T-helper 2 cell (primary cell): ENCODE results near the gene APOBEC3A.

Experiments used
- DNase-seq, 5 experiments: peaks; one replicate each; pipeline versions ENCODE4 v3.0.0 to v3.0.0-alpha.2; 2012 to 2022
- total RNA-seq, 2 donors: gene quantifications; one replicate each; lab custom pipeline; 2026; lab: John Stamatoyannopoulos, UW

The APOBEC3A gene
- total RNA-seq = 0 to 0.07 reads per million in 2 donors

DNA sequence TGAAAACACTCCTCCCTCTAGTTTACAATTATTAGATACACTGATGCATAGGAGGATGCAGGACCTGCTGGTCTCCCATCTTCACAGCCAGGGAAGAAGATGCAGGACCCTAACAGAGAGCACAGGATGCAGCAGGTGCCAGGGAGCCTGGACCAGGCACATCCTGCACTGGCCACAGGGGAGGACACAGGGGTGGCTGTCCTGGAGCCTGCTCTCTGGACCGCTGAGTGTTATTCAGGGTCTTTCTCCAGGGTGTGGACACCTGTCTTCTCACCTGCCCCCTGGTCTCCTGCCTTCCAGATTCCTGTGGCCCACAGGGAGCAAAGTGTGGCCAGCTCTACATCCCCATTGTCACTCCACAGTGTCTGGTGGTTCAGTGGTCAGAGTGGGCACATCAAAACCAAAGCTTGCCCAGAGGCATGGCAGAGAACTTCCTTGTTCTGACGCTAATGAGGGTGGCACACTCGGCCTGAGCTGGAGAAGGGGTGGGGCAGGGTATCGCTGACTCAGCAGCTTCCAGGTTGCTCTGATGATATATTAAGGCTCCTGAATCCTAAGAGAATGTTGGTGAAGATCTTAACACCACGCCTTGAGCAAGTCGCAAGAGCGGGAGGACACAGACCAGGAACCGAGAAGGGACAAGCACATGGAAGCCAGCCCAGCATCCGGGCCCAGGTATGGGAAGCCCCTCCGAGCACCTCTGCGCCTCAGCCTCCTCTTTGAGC is at the start of gene APOBEC3A:
APOBEC3A (plus strand) TSS at position 564 of the 725 bp plus-strand sequence; CDS start at position 647, 83 bp downstream.
- no peak for DNase-seq

DNA sequence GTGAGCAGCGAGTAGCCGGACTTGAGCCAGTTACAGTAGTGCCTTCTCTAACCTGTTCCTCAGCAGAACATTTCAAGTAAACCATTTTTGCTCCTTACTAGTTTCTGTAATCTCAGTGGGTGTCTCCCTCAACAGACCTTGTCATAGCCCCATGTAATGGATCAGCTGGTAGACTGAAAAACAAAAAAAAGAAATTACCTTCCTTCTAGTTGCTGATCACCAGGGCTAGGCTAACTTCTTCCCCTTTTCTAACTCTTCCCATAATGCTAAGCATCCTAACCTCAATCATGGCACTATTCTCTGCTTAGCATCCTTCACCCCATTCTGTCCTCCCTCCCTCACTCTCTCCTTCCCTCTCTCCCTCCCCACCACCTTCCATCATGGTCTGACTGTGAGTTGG is 49.6 kb upstream of the APOBEC3A start:
- DNase-seq = no peak

DNA sequence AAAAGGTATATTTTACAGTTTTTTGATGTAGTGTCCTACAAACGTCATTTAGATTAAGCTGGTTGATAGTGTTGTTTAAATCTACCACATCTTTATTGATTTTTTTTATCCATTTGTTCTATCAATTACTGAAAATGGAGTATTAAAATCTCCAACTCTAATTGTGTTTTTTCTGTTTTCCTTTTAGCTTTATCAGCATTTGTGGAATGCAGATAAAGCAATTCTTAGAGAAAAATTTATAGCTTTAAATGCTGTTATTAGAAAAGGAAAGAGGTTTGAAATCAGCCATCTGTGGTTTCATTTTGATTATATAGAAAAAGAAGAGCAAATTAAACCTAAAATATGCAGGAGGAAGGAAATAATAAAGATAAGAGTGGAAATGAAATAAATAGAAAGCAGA is 46.0 kb upstream of the APOBEC3A start:
- DNase-seq = no peak

DNA sequence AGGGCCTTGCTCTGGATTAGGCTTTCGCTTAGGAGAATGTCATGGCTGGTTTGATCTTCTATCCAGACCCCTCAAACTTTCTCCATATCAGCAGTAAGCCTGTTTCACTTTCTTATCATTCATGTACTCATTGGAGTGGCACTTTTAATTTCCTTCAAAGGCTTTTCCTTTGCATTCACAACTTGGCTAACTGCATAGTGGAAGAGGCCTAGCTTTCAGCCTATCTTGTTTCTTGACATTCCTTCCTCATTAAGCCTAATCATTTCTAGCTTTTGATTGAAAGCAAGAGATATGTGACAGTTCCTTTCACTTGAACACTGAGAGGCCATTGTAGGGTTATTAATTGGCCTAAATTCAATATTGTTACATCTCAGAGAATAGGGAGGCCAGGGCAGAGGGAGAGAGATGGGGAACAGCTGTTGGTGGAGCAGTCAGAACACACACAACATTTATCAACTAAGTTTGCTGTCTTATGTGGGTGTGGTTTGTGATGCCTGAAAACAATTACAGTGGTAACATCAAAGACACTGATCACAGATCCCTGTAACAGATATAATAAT is 37.7 kb upstream of the APOBEC3A start:
- no peak for DNase-seq

DNA sequence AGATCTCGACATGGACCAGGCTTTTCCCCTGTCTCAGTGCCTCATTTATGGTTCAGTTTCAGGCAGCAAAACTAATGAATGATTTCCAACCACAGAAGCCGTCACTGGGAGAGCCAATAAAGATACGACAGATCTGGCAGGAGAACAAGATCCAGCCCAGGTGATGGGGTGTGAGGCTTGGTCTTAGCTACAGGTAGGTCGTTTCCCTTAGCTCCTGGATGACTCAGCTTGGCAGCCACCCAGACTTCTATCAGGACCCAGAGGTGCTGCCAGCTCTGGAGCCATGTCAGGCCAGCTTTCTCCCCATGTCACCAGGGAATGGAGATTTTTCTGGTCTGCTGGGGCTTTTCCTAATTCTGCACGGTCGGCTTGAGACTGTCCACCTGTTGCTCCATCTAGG is 36.3 kb upstream of the APOBEC3A start:
- DNase-seq = no peak

DNA sequence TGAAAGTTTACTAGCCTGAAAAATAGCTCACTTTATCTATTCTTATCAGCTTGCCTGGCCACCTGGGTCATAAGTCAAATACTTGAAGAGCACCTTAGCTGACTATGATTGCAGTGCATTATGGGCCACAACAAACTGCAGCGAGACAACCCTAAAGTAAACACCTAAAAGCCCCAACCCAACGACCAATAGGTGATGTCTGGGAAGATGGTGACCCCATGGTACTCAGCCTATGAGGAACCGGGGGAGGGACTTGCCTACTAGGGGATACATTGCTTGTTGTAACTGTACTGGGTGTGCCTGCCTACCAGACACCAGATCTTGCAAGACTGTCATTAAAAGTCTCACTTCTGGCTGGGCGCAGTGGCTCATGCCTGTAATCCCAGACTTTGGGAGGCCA is 35.6 kb upstream of the APOBEC3A start:
- DNase-seq = no peak

DNA sequence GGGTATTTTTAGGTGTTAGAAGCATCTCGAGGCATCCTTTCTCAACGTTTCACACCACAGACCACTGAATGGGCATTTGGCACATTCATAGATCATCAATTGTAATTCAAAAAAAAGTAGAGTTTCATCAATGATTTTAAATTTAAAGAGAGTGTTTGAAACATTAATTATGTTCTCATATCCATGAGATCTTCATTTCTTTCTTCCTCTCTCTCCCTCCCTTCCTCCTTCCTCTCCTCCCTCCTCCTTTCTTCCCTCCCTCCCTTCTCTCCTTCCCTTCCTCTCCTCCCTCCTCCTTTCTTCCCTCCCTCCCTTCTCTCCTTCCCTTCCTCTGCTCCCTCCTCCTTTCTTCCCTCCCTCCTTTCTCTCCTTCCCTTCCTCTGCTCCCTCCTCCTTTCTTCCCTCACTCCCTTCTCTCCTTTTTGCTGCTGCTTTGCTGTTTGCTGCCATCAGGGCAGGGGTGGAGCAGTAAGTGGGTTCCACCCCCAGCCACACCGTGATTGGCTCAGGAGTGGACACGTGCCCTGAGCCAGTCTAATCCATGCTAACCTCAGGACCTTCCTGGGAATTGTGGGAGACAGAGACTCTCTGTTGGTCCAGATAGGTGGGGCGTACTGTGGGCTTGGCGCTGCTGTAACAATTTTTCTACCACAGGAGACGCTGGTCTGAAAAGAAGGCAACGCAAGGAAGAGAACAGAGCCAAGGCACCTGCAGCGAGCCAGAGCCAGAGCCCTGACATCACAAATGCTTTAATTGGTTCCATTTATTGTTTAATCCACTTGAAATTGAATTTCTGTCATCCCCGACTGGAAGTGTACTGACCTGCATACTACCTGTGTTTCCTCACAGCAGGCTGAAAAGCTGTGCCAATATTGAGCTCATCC is 33.7 kb upstream of the APOBEC3A start:
- no peak for DNase-seq

DNA sequence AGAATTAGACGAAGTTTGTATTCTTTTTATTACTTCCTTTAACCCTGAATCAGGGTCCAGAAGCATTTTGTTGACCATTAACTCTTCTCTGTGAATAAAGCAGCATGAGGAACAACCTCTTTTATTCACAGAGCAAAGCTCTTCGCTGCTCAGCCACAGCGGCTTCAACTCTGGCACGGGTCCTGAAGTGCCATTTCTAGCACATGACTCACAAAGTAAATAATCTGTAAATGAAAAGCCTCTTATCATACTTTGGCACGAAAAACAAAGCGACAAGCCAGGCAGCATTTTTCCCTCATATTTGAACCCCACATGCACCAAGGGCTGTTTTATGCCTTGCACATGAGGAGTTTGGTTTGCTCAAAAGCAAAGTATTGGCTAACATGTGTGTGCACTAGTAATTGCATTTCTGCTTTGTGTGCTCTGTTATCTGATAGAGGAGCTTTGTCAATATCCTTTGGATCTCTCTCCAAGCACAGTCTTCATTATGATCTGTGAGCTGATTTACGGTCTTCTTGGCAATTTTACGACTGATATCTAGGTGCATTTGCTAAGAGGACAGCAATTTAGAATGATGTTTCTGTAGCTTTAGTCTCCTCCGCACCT is 33.0 kb upstream of the APOBEC3A start:
- DNase-seq = no peak

DNA sequence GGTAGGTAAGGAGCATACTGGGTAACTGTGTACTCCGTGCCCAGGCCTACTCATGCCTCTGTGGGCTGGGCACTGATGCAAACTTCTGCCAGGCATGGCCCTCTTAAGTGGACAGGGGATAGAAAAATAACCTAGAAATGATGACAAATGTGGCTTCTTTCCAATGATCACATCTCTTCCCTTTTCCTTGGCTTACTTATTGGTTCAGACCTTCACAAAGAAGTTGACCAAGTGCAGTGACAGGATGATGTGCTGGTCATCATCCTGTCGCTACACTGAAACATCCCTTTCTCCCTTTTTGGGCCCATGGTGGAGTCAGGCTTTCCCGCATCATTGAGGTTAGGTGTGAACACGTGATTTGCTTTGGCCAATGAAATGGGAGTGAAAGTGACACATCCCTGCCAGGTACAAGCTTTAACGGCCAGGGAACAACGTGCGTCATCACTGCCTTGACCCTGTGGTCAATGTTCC is 31.8 kb upstream of the APOBEC3A start:
- no peak for DNase-seq

DNA sequence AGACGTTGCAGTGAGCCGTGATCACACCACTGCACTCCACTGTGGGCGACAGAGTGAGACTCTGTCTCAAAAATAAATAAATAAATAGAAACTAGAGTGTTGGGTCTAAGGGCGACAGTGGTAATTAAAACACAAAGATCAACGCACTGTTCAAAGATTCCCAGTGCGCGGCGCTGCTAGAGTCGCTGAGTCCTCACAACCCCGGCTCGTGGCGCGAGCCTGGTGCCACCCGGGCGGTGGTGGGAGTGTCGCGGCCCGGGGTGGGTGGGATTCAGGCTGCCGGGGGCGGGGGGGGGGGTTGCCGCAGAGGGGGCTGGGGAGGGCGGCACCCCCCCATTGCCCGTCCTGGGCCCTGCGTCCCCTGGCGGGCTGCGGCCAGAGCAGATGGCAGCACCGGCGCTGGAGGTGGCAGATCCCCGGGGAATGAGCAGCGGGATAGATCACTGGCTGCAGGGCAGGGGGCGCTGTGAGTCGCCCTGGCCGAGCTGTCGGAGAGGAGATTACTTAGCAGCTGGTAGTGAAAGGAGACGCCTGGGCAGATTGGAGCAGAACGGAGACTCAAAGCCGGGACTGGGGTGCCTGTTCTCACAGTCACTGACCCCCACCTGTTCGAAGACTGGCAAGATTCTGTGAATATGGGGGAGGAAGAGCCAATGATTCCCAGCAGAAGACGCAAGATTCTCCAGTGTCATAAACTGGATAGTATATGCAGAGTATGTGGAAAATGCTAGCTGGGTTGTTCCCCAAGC is 30.2 kb upstream of the APOBEC3A start:
- peak in 3 of 5 experiments; percentile 16 to 41 (median 38) for DNase-seq

DNA sequence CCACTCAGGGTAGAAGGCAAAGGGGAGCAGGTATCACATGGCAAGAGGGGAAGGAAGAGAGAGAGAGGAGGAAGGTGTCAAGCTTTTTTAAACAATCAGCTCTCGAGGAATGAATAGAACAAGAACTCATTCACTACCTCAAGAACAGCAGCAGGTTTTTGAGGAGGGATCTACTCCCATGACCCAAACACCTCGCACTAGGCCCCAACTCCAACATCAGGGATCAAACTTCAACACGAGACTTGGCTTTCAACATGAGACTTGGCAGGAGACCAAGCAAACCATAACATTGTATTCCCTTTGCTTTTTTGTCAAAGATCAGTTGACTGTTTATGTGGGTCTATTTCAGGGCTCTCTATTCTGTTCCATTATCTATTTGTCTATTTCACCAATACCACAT is 26.9 kb upstream of the APOBEC3A start:
- DNase-seq = no peak

DNA sequence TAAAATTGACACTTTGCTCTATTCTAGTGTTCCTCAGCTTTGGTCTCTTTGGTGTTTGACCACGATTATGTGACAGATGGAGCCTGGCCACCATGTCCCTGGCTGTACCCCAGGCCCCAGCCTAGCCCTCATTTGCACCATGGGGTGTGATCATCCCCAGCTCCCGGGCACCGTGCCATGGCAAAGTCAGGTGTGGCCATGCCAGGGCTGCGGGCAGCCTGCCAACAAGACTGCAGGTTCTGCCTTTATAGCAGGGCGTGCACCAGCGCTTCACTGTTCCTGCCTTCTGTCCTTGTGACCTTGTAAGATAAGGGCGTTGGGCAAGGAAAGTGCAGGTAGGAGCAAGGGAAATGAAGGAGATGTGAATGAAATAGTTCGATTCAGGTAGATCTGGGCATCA is 22.4 kb upstream of the APOBEC3A start:
- no peak for DNase-seq

DNA sequence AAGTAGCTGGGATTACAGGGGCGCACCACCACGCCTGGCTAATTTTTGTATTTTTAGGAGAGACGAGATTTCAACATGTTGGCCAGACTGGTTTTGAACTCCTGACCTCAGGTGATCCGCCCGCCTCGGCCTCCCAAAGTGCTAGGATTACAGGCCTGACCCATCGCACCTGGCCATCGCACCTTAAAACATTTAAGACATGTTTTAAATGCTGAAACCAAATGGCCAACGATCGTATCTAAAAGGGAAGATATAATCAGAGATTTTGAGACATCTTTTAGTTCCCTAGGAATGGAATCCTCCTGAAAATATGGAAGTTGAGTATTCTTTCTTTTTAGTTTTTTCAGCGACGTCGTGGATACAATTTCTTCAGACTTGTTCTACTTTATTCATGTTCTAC is 21.8 kb upstream of the APOBEC3A start:
- no peak for DNase-seq

DNA sequence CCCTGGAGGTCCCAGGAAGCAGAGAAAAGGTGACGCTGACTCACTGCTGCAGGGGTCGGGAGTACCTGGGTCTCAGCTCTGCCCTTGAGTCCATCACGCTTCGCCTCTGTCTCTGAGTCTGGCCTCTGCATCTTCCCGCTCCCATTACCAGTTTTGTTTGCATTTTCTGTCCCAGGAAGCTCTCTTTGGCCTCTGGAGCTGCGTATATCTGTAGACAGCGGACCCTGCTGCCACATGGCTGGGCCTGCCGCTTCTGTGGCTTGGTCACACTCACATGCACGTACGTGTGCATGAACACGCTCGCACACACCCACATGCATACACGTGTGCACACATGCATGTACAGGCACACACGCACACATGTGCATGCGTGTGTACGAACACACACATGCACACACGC is 20.8 kb upstream of the APOBEC3A start:
- DNase-seq = no peak

DNA sequence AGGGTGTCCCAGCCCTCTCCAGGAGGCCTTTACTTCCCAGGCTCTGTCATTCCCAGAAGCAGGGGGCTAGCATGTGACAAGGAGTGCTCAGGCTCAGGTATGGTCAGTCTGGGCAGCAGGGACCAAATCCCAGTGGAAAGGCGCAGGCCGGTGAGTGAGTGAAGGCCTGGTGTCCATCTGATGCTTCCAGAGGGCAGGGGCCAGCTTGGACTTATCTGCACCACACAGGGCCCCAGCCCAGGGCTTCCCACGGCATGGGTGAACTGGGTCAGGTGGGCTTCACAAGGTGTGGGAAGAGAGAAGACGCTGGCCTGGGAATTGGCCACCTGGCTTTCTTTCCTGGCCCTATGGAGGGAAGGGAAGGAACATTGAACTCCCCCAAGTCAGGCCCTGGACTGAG is 20.4 kb upstream of the APOBEC3A start:
- no peak for DNase-seq

DNA sequence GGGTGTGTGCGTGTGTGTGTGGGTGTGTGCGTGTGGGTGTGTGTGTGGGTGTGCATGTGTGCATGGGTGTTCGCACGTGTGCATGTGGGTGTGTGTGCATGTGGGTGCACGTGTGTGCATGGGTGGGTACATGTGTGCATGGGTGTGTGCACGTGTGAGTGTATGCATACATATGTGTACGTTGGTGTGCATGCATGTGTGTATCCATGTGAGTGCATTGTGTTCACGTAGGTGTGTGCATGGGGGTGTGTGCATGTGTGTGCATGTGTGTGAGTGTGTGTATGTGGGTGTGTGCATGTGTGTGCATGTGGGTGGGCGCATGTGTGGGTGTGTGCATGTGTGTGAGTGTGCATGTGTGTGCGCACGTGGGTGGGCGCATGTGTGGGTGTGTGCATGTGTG is 19.9 kb upstream of the APOBEC3A start:
- no peak for DNase-seq

DNA sequence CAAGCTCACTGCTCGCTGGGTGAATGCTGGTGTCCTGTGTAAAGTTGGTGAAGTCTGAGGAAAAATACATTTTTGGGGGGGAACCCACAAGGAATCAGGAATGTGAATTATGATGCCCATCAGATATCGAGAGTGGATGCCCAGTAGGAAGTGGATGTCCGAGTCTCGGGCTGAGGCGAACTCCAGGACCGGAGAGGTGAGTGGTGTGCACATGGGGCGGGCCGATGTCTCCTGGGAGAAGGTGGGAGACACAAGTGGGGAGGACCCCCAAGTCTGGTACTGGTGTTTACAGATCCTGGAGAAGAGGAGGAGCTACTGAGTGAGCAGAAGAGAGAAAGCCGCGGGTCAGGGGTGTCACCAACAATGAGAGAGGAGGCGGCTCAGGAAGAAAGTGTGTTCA is 19.2 kb upstream of the APOBEC3A start:
- DNase-seq = no peak

DNA sequence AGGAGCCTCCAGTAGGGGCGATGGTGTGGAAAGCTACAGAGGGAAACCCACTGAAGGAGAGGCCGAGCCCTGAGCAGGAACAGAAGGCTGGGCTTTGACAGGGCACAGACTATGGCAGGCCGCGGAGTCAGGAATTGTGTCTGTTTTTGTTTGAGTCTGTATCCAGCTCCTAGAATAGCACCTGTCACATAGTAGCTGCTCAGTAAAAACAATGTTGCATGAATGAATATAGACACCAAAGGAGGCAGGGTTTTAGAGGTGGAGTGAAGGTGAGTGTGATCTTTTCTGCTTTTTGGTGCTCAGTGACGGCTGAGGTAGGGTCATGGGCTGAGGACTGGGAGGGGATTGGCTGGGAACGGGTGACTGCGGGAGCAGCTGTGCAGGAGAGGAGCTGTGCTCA is 18.5 kb upstream of the APOBEC3A start:
- DNase-seq = no peak

DNA sequence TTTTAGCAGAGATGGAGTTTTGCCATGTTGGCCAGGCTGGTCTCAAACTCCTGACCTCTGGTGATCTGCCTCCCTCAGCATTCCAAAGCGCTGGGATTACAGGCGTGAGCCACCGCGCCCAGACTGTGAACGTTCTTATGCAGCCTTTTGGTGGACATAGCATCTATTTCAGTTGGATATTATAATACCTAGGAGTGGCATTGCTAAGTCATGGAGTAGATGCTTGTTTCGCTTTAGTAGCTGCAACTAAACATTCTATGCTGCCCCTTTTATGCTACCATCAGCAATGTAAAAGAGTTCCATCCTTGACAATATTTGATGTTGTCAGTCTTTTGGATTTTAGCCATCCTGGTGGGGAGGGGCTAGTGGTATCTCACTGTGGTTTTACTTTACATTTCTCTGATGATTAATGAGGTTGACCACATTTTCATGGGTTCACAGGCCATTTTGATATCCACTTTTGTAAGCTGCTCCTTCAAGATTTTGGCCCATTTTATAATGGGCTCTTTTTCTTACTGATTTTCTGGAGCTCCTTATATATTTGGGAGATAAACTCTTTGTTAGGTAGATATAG is 16.5 kb upstream of the APOBEC3A start:
- peak in 1 of 5 experiments; percentile 34 for DNase-seq

DNA sequence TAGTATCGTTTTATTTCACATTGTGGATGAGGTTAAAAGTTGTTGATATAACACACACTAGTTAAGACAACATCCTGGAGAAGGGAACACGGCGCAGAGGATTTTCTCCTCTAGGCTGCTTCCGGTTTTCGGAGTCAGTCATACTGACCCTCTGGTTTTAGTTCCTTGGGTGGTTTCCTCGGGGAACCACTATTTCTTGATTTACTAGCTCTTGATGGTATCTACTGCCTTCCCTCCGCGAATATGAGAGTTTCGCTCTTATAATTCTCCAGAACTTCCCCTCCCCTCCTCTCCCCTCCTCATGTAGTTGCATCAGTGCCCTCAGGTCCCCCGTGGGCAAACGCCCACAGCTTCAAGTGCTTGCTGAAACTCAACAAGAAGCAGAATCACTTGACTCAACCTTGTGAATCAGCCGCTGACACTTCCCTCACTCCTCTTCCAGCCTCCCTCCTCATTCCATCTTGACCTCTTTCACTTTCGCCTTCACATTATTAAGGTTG is 15.9 kb upstream of the APOBEC3A start:
- peak in 2 of 5 experiments; percentile 62 to 75 for DNase-seq

DNA sequence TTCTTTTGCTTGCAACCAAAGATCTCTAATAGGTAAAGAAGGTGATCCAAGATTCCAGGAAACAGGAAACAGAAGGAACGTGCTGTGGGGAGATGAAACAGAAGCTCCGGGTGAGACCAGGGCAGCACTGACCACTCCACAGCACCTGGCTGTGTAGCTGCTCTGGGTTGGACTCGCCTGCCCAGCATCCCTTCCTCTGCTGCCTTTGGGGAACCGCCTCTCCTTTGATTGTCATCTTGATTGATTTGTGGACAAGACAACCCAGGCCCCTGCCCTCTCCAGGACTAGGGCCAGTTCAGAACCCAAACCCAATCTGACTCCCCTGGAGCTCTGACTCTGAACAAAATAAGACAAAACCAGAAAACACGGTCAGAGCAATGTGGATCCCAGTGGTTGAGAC is 14.7 kb upstream of the APOBEC3A start:
- no peak for DNase-seq

DNA sequence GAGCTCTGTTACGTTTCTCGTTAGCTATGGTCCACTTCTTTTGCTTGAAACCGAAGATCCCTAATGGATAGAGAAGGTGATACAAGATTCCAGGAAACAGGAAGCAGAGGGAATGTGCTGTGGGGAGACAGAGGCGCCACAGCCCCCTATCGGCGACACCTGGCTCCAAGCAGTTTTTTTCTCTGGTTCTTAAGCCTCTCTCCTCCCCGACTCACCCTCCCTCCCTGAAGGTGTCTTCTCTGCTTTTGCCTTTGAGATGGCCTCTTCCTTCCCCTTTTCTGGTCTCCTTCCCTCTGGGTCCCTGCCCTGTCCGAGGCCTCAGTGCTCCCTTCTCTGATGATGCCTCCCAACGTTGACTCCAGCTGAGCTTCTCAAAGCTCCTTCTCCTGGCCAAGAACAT is 14.2 kb upstream of the APOBEC3A start:
- no peak for DNase-seq
